IPS-NIHi7 (cell line): Measurements from ENCODE around the gene TP53.
A peak's percentile ranks its signal among the peaks of the same experiment; 100 is the strongest.

Source experiments
- DNase-seq: peaks from one replicate; pipeline ENCODE4 v3.0.0; 2012; ENCODE audit warnings: mixed read lengths; ENCODE audit errors: extremely low spot score

The TP53 gene

GRCh38 chr17:7706631-7707354, 19.5 kb upstream of the TP53 start:
- no peak for DNase-seq

DNA sequence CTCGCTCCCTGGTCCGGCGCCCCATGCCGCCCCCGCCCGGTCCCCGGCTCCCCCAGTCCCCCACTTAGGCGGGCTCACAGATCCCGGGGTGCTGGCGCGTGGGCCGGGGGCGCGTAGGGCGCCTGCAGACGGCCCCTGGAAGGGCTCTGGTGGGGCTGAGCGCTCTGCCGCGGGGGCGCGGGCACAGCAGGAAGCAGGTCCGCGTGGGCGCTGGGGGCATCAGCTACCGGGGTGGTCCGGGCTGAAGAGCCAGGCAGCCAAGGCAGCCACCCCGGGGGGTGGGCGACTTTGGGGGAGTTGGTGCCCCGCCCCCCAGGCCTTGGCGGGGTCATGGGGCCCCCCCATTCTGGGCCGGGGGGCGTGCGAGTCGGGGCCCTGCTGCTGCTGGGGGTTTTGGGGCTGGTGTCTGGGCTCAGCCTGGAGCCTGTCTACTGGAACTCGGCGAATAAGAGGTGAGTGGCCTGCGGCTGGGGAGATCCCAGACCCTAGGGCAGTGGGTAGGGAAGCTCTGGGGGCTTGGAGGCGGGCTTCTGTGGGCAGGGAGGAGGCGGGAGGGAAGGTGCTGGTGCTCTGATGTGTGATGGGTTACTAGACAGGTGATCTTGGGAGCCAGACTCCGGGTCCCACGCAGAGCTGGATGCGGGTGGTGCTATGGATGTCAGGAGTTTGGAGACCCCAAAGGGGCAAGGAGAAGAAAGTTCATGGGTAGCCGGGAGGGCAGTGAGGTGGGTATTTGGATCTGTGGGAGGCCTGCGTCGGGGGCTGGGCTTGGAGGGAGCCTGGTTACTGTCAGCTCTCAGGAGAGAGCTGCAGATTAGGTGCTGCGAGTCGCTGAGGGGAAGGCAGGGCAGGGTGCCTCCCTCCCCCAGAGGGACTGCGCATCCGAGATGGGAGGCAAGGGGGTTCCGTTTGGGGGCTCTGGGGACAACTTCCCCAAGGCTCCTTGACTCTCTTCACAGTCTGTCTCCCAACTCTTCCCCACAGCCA, 18.3 kb upstream of the TP53 start:
- DNase-seq = no peak

DNA sequence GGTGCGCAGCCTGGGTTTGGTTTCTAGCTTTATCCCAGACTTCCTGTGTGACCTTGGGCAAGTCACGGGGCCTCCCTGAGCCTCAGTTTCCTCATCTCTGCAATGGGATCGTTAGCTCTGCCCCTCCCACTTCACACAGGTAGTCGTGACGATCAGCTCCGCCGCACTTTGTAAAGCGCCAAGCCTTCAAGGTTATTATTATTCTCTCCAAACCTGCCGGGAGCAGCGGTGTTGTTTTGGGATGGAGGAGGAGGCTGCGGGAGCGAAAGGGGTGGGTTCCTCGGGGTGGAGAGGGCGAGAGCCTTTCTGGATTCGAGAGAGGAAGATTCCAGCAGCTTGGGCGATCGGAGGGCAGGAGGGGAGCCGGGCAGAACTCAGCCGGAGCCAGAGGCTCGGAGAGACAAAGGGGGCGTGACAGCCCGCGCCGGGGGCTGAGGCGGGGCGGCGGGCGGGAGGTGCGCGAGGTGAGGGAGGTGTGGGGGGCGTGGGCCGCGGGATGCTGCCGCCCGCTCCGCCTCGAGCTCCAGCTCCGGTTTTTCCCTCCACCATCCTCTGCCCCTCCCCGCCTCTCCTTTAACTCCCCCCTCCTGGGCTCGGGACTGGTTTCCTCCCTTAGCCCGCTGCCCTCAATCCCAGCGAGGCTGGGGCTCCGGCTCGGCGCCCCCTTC, 17.4 kb upstream of the TP53 start, which contains the start of gene EFNB3:
EFNB3 (plus strand) TSS at position 602 of the 668 bp plus-strand sequence. CDS start 397 bp downstream, outside the sequence.
- DNase-seq = peak; percentile 75

GRCh38 chr17:7703584-7704479, 16.5 kb upstream of the TP53 start:
- DNase-seq = peak; percentile 88

GRCh38 chr17:7702776-7703175, 15.5 kb upstream of the TP53 start:
- DNase-seq = no peak

DNA sequence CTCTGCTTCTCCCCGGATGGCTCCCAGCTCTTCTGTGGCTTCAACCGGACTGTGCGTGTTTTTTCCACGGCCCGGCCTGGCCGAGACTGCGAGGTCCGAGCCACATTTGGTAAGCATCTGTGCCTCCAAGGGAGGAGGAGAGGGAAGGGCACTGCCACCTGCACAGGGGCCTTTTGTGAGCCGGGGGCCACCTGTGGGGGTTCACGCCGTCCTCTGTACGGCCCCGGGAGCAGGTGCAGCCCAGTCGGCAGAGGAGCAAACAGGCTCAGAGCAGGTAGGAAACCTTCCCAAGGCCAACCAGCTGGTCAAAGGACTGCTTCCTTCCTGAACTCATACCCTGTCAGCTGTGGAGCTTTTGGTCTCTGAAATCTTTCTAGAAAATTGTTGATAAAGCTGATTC, 14.4 kb upstream of the TP53 start:
- DNase-seq = no peak

DNA sequence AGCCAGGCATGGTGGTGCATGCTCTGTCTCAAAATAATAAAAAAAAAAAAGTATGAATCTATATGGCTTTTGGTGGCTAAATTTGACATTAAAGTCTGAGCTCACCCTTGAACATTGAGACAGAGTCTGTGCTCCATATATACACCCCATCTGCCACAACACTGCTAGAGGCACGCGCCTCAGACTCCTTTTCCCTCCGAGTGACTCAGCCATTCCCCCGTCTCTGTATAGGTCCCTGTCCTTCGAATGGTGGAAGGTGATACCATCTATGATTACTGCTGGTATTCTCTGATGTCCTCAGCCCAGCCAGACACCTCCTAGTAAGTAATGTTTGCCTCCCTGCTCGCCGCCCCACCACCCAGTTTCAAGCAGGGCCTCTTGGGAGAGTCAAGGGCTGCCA, 13.2 kb upstream of the TP53 start:
- DNase-seq = no peak

GRCh38 chr17:7697828-7698588, 10.7 kb upstream of the TP53 start:
- no peak for DNase-seq

DNA sequence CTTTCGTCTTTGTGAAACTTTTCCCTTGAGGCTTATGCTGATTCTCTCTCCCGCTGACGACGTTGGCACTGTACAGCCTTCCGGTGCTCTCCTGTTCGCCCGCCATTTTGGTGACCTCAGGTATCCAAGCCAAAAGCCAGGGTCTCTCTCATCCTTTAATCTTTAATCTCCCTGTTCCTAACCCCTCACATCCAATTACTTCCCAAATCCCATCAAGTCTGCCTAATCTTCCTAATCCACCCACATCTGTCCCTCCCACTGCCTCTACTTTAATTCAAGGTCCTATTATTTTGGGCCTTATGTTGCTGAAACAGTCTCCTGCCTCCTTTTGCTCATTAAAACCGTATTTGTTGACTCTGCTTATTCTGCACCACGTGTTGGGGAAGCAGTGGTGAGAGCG, 8.3 kb upstream of the TP53 start:
- DNase-seq = no peak

DNA sequence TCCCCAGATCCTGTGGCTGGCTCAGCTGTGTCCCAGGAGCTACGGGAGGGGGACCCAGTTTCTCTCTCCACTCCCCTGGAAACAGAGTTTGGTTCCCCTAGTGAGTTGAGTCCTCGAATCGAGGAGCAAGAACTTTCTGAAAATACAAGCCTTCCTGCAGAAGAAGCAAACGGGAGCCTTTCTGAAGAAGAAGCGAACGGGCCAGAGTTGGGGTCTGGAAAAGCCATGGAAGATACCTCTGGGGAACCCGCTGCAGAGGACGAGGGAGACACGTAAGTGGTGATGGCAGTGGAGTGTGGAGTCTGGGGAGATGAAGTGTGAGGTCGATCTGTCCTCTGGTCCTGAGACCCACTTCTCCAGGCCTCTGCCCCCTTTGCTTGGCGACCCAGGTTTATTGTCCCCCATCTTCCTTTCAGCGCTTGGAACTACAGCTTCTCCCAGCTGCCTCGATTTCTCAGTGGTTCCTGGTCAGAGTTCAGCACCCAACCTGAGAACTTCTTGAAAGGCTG, 1.6 kb upstream of the TP53 start:
- no peak for DNase-seq

- peak; percentile 95 for DNase-seq
These were observed 868 bp upstream of the TP53 start, which contains the start of gene WRAP53 for GRCh38 chr17:7687908-7688807. WRAP53 (plus strand) TSS chr17:7688477; CDS start chr17:7688649, 172 bp downstream.

DNA sequence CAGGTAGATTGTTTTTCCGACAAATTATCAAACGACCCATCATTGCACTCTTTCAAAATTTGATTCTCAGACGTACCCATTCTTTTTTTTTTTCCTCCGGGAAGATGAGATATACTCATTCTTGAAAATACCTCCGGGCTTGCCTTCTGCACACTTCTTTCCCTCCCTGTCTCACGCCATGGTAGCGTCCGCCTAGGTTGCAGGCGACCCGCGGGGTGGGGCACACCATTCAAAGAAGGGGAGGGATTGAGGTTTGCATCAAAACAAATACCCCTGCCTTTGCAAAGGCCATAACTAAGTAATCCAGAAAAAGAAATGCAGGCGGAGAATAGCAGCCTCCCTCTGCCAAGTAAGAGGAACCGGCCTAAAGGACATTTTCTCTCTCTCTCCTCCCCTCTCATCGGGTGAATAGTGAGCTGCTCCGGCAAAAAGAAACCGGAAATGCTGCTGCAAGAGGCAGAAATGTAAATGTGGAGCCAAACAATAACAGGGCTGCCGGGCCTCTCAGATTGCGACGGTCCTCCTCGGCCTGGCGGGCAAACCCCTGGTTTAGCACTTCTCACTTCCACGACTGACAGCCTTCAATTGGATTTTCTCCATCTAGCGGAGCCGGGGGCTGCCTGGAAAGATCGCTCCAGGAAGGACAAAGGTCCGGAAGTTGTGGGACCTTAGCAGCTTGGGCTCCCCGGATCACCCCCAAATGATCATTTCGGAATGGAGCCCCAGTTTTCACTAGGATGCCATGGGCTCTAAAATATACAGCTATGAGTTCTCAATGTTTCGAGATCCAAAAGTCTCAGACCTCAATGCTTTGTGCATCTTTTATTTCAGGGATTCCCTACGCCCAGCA, 843 bp downstream of the TP53 start:
- peak; percentile 49 for DNase-seq

- peak; percentile 81 for DNase-seq
These were observed 1.6 kb downstream of the TP53 start for GRCh38 chr17:7685533-7686221.

DNA sequence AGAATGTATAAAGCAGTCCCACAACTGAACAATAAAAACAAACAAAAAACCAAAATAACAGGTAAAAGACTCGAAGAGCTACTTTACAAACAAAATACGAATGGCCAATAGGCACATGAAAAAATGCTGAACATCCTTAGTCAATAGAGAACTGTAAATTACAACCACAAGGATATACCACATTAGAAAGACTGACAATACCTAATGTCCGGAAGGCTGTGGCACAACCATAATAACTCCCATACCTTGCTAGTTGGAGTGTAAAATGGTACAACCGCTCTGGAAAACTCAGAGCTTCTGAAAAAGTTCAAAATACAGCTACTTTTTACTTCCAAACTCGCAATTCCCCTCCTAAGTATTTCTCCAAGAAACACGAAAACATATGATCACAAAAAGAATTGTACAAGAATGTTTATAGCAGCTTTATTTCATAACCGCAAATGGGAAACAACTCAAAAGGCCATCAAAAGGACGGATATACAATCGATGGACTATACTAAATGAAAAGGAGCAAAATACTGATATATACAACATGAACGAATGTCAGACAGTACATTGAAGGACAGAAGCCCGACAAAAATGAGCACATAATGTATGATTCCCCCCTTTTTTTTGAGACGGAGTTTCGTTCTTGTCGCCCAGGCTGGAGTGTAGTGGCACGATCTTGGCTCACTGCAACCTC, 2.3 kb downstream of the TP53 start:
- no peak for DNase-seq

DNA sequence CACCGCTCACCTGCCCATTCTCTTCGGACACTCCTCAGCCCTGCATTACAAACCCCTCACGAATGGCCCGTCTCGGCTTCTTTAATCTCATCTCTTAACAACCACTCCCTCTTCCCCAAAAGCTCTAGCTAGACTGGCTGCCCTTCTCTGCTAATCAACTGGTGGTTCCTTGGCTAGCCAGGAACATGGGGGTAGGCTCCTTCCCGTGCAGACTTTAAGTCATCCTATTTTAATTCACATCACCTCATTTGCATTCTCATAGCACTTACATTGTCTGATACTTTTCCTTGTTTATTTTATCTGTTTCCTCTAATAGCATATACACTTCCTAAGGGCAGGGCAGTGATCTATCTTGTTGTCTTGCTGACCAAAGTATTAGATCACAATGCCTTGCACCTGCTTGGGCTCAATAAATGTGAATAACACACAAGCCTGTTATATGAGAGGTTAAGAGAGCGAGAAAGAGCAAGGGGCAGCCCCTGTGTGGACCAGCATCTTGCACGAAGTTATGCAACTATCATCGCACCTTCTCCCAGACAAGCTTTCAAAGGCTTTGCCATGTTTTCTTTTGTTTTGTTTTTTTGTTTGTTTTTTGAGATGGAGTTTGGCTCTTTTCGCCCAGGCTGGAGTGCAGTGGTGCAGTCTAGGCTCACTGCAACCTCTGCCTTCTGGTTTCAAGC, 9.8 kb downstream of the TP53 start:
- DNase-seq = peak; percentile 69

- DNase-seq = peak; percentile 41
These were observed 10.8 kb downstream of the TP53 start for GRCh38 chr17:7676533-7676932.
